Epithelial cell of alveolus of lung (primary cell): ENCODE measurements around the gene RAD51AP2. TPM values are rescaled to one million over a fixed set of nuclear protein-coding genes. Genes with fewer than 3 reads are reported as not detected.

Experiments used
- total RNA-seq: library from RNA; depleted of rRNA; stranded (reverse); fragments of >200 nt; gene quantifications from 2 replicates; pipeline ENCODE4 v1.2.1, GENCODE V29; 2015

Gene RAD51AP2
- under 0.01 TPM in 1 of 2 replicates, not detected in the other for total RNA-seq

DNA sequence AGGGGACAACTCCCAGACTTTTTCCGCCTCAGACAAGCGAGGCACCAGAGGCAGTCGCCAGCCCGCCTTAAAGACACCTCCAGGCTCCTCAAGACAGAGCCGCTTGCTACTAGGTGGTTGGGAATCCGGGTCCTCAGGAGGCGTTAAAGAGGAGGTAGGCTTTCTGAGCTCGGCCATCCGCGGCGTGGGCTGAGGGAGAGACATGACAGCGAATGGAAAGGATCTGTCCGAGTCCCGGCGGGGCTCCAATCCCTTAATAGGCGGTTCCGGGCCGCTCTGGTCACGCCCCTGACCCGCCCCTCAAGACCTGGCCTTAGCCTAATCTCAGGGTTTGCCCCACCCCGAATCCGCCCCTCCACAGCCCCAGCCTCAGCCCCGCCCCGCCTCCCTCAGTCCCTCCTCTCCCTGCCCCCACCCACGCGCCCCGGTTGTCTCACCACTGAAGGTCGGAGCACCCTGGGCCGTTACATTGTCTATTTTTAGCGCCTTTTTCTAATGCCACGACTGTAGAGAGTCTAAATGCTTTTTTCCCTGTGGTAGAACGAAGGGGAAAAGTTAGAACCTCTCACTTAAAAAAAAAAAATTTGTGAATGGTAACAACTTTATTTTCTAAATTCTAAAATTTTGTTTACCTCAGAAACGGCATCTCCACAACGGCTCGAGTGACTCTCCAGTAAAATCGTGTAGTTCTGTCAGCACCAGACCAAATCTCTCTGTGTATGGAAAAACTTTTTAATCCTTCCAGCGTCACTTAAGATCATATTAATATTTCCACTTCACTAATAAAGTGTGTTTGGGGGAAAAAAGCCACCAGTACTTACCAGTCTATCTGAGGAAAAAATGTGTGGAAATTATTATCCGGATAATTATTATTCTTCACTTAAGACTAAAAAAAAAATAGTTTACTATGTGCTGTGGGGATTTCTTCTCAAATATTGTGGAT lies at the start of gene RAD51AP2:
Gene RAD51AP2, minus strand, starts transcription at position 229 of the 943 bp plus-strand sequence. Its CDS starts 25 bp downstream, at position 204.

GRCh38 chr2:17540093-17540812 lies 22.0 kb upstream of the RAD51AP2 start, which contains the start of gene VSNL1:
TSS of gene VSNL1 (plus strand) at chr2:17540696. CDS start at chr2:17592075, 51,379 bp downstream.

Other genes with a start within 250 kb of the RAD51AP2 start
- 0.26 TPM in 1 of 2 replicates, not detected in the other for gene VSNL1, start 22.3 kb upstream of the RAD51AP2 start, total RNA-seq
- 14.0 and 16.3 TPM in 2 replicates for gene SMC6, start 235.4 kb upstream of the RAD51AP2 start, total RNA-seq
- 6.3 and 14.6 TPM in 2 replicates for gene GEN1, start 235.7 kb upstream of the RAD51AP2 start, total RNA-seq